GM19468 (cell line): Measurements from ENCODE around the gene PARP3.

Source experiments
- ATAC-seq: cut with Tn5 transposase; IDR thresholded peaks from one replicate; pipeline ENCODE4 v1.9.1; 2021; ENCODE audit warnings: mild to moderate bottlenecking, moderate library complexity, moderate number of reproducible peaks; ENCODE audit not compliant: unreplicated experiment; ENCODE audit errors: extremely low read depth

The PARP3 gene

DNA sequence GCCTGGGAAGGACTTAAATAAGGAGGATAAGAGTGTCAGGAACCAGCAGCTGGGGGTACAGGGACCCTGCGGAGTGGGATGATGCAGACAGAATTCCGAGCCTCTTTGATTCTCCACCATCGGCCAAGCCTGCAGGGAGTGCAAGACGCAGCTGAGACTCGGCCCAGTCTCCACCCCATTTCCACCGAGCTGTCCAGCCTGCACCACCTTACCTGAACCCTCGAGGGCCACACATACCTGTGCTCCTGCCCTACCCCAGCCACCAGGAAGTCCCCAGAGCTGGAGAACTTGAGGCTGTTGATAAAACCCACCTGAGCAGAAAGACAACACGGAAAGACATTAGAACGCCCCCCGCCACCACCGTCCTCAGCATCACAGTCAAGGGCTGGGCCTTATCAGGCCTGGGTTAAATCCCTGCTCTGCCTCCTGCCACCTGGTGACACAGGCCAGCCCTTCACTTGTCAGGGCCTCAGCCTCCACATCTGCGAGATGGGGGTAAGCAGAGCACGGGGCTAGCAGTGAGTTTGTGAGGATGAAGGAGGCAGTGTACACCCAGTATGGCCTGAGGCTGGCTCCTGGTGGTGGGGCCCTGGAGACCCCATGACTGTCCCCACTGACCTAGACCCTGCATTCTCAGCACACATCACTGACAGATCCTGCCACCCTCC lies 8.6 kb upstream of the PARP3 start:
- no peak for ATAC-seq

GRCh38 chr3:51934139-51934850 lies 7.9 kb upstream of the PARP3 start:
- no peak for ATAC-seq

GRCh38 chr3:51934991-51935885 lies 6.9 kb upstream of the PARP3 start:
- no peak for ATAC-seq

DNA sequence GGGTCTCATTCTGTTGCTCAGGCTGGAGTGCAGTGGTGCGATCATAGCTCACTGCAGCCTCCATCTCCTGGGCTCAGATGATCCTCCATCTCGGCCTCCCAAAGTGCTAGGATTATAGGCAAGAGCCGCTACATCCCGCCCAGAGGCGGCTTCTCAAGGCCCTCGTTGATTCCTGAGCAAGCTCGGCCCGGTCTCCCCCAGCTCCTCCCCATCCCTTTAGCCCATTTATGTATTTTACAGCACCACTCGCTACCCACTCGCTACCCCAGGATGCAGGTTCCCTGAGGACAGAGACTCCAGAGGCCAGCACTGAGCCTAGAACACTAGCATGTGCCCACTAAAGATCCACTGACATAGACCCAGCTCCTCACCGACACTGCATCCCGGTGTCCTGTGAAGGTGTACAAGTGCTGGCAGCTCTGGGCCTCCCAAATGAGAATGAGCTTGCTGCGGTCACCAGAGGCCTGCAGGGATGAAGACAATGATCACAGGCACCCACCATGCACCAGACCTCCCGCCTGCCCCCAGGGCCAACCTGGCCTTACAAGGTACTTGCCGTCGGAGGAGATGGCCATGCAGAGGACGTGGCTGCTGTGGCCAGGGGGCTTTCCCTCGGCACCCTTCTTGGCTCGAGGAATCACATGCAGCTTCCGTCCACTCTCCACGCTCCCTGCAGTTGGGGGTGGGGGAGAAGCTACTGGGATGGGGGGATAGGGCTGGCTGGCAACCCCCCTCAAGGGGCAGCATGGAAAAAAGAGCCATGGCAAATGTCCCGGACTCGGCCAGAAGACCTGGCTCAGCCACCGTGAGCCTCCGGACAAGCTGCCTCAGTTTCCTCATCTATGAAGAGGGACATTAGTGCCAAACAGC lies 6.0 kb upstream of the PARP3 start:
- ATAC-seq = no peak

DNA sequence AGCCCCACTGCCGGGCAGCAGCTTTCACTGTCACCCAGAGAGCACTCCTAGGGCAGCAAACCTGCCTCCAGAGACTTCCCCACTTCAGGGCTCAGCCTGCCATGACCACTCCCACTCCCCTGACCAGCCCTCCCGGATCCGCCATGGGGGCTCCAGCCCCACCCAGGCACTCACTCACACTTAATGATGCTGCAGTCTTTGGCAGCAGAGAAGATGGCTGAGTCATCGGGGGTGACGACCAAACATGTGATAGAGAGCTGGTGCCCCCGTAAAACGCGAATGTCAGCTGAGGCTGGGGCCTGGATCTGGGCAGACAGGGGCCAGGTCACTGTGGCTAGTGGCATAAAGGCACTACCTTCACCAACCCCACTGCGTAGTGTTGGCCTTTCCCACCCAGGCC lies 5.1 kb upstream of the PARP3 start:
- ATAC-seq = no peak

DNA sequence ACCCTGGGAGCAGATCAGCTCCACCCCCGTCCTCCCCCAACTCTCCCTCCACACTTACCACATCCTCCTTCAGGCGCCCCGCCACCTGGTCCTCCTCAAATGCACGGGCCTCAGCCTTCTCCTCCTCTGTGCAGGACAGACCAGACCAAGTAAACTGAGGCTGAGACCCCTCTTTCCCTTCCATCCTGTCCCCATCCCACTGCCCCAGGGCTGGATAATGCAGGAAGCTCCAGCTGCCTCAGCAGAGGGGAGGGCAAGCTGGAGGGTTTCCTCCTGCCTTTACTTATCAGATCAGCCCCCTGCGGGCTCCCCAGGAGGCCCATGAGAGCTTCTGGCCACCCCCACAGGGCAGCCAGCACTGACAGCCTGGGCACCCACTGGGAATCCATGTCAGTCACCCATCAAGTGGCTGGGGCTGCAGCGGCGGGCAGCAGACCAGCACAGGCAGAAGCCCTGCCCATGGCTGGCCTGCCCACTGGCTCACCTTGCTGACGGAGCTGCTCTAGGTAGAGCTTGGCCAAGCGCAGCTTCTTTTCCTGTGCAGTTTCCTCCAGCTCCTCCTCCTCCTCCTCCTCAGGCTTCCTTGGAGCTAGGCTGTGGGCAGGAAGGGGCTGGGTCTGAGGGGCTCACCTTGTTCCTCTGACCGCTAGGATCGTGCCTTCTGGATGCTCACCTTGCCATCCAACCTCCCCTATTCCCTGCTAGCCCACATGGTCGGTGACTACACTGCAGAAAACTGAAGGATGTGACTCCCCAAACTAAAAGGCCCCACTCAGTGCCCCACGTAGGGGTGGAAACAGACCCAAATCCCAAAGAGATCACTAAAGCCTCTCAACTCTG lies 4.3 kb upstream of the PARP3 start:
- ATAC-seq = no peak

GRCh38 chr3:51938780-51939425 lies 3.3 kb upstream of the PARP3 start:
- ATAC-seq = no peak

DNA sequence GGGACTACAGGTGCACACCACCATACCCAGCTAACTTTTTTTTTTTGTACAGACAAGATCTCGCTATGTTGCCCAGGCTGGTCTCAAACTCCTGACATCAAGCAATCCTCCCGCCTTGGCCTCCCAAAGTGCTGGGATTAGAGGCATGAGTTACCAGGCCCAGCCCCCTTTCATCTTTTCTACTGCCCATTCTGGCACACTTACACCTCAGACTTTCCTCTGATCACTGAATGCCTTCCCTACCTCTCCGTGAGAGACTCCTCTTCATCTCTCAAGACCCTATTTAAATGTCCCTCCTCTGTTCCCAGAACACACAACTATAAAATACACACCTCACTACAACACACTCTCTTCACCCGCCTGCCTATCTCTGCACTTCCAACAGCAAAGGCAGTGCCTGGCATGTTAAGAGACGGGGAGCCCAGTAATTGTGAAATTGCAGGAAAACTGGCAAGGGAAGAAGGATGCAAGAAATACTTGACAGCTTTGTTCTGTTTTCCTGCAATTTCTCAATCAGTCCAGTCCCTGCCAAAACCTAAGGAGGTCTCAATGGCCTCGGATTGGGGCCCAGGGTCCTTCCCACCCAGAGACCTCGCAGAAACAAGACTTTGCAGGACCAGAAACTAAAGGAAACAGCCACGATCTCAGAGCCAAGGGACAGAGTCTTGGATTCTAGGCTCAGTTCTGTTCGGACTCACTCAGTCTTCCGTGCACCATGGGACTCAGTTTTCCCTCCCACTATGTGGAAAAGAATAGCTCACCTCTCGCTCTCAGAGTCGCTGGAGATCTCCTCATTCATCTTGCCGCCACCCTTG lies 1.3 kb upstream of the PARP3 start:
- ATAC-seq = no peak

DNA sequence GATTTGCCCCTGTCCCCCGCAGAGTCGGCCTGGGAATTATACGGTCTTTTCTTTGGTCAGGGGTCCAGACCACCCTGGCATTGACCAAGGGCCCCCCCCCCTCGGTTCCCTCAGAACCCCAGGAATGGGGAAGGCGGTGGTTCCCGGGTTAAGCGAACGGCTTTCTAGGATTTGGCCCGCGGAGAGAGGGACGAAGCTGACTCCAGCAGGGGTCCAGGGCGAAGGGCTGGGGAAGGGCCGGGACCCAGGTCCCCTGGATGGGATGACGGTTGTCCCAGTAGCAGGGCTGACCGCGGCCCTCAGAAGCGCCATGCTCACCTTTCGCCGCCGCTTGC lies 733 bp upstream of the PARP3 start:
- no peak for ATAC-seq

GRCh38 chr3:51942603-51943450 lies 664 bp downstream of the PARP3 start:
- ATAC-seq = no peak

- no peak for ATAC-seq
Observed at GRCh38 chr3:51943451-51944391, 1.6 kb downstream of the PARP3 start.

DNA sequence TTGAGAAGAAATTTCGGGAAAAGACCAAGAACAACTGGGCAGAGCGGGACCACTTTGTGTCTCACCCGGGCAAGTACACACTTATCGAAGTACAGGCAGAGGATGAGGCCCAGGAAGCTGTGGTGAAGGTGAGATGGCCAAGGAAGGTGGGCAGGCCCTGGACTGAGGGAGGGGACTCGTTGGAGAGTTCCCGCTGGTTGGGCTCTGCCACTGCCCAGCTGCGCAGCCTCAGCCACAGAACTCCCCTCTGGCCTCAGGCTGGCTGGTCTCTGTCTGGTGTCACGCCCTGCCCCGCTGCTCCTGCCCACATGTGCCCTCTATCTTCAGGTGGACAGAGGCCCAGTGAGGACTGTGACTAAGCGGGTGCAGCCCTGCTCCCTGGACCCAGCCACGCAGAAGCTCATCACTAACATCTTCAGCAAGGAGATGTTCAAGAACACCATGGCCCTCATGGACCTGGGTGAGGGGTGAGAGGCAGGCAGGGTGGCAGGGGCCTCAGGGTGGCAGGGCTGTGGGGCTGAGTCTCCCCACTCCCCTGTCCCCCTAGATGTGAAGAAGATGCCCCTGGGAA lies 2.4 kb downstream of the PARP3 start:
- no peak for ATAC-seq

DNA sequence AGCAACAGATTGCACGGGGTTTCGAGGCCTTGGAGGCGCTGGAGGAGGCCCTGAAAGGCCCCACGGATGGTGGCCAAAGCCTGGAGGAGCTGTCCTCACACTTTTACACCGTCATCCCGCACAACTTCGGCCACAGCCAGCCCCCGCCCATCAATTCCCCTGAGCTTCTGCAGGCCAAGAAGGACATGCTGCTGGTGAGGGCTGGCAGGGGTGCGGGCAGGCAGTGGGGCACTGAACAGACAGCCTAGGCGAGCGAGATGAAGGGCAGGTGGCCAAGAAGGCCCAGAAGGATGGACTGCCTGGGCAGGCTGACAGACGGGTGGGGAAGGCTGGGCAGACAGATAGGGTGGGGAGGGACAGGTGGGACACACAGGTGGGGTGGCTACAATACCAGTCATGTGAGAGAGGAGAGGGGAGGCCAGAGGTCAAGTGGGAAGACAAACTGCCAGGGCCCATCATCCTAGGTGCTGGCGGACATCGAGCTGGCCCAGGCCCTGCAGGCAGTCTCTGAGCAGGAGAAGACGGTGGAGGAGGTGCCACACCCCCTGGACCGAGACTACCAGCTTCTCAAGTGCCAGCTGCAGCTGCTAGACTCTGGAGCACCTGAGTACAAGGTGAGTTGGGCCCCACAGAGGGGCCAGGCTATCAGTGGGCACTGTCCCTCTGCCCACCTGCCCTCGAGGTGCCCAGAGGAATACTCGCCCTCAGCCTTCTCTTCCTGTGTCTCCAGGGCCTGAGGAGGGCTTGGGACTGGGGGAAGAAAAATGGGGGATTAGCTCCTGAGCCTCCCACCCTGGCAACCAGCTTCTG lies 3.1 kb downstream of the PARP3 start:
- no peak for ATAC-seq

DNA sequence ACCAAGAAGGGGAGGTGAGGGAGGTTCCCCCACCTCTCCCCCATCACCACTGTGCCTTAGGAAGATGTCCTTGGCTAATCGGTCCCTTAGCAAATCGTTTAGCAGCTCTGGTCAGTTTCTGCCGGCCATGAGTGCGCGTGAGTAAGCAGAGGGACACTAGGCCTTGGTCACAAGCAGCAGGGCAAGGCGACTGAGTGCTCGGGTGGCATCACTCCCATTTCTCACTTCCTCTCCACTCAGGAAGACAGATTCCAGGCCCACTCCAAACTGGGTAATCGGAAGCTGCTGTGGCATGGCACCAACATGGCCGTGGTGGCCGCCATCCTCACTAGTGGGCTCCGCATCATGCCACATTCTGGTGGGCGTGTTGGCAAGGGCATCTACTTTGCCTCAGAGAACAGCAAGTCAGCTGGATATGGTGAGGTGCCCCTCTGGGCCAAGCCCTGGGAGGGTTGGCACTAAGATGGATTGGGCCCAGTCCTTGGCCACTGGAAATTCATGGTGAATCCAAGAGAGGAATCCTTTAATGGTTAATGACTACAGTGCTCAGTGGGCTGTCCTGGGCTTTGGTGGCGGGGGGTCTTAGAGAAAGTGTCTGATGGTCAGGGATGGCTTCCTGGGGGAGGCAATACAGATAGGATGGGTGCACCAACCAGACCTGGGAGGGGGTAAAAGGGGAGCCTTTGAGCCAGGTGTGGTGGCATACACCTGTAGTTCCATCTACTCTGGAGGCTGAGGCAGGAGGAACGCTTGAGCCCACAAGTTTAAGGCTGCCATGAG lies 4.0 kb downstream of the PARP3 start:
- ATAC-seq = no peak
